ENCODE results near the gene MCTP1.

GRCh38 chr5:94759961-94760360 is 524.9 kb downstream of the MCTP1 start:
- TF ChIP-seq GATA3 (IDR thresholded peaks at IDR 0.05; ENCODE audit: low read depth, low read length) (no peak), GATA2 (IDR thresholded peaks at IDR 0.05; ENCODE audit: low read depth, low read length) (no peak)
